Measurements from ENCODE around the gene GAS2L1.

DNA sequence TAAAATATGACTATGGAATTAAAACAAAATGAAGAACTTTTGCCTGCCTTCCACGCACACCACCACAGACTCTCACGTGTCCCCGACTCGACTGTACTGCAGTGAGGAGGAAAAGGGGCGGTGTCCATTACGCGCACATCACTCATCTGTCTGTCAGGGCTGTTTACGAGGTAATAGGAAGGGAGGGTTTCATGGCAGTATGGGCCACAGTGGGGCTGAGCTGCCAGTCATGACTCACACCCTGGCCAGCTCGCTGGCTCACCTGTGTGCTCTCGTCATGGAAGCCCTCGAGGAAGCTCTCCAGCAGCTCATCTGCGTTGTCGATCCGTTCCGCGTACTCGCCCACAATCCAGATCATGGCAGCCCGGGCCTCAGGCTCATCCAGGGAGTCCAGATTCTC is 42.5 kb downstream of the GAS2L1 start:
- TF ChIP-seq CTCF (IDR thresholded peaks at IDR 0.05; ENCODE audit: poor library complexity, severe bottlenecking) (no peak), POLR2AphosphoS5 (IDR thresholded peaks at IDR 0.05) (no peak), SMC3 (conservative IDR thresholded peaks at IDR 0.05; ENCODE audit: poor library complexity) (no peak), EP300 (conservative IDR thresholded peaks at IDR 0.05; ENCODE audit: poor library complexity, severe bottlenecking) (no peak), EZH2 (IDR thresholded peaks at IDR 0.05; ENCODE audit: borderline replicate concordance, insufficient read depth, low read length, poor library complexity, severe bottlenecking) (no peak), RAD21 (conservative IDR thresholded peaks at IDR 0.05) (no peak), REST (IDR thresholded peaks at IDR 0.05; ENCODE audit: borderline replicate concordance) (no peak), TAF1 (IDR thresholded peaks at IDR 0.05; ENCODE audit: low read depth) (no peak)
